ENCODE measurements around the gene ZNHIT3.
"Not testable (repeated sequence)": the region's sequence is repeated elsewhere in the genome, so short reads cannot be mapped to it uniquely, and the experiment has no call there.

ZNHIT3 gene

DNA sequence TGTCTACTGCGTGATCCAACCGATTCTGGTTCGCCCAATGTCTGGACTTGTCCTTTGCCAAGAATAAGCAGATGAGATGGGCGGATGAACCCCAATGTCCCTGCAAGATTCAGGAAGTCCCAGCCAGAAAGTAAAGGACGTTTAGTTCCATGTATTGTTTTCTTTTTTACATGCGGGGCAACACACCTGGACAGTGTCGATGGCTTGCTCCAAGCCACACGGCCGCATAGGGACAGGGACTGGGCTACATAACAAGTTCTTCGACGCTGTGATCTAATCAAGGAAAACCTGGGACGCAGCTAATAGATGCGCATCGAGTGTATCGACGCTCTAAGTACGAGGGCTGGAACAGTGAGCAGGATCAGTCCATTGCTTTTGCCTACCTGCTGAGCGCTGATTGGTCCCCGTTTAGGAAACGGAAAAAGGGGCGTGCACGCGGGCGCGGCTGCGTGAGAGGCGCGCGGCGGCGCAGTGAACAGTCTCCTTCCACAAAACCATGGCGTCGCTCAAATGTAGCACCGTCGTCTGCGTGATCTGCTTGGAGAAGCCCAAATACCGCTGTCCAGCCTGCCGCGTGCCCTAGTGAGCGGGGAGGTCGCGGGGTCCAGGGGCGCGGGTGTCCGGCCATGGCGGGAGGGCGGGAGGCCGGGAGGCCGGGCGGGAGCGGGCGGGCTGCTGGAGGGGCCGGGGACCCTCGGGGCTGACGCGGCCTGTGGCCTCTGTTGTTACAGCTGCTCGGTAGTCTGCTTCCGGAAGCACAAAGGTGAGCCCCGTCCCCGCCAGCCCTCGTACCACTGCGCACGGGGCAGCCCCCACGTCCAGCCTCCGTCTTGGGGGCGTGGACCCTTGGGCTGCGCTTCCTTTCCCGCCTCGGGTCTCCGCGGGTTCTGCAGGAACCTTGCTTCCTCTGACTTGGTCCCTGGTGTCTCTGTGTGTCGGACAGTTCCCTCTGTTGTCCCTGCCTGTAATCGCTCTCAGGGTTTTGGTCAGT lies at the start of gene ZNHIT3:
Gene ZNHIT3, plus strand, starts transcription at position 478 of the 991 bp plus-strand sequence. Its CDS starts 19 bp downstream, at position 497.
- Histone ChIP-seq H3K36me3 (replicated peaks) (no peaks in the 10 kb centered on the region; the same call in none of the 2 replicates), H3K4me3 (peak within 1 kb of the TSS; percentile 66), H3K27me3 (ENCODE audit: low read depth) (peaks cover 6% of the 10 kb centered on the region), H3K9me3 (no peaks in the 10 kb centered on the region), H3K4me1 (peaks cover 6% of the 10 kb centered on the region)
- peak; percentile 93 for DNase-seq (ENCODE audit: low spot score in 2 of 2)
- in situ Hi-C loops (cut with MboI; ENCODE audit: low sequenced_read_pairs) = loop anchor here (10.0 to 25.0 kb wide), 2 partner anchors 299 to 512 kb away; partner anchors contain the start of genes CCL3L1, CCL3L3 and TBC1D3B

DNA sequence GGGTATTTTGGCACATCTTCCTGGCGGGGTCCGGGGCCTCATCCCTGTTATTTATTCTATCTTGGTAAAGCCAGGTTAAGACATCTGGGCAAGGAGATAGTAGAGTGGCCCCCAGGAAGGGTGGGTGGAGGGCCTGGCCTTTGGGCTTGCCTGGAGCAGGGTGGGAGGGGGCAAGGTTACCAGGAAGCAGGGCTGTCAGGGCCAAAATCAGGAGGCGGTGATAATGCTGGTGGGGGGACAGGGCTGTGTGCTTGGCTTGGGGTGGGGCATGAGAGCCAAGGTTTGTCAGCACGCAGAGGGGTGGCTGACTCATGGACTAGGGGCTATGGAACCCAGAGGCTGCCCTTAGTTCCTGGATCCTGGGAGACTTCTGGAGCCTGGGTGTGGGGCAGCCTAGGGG lies 44.7 kb upstream of the ZNHIT3 start:
- H3K9me3 ChIP-seq; H3K27me3 ChIP-seq (ENCODE audit: low read depth); in situ Hi-C loops (cut with MboI; ENCODE audit: low sequenced_read_pairs); H3K4me1 ChIP-seq; H3K36me3 ChIP-seq (replicated peaks); H3K4me3 ChIP-seq; DNase-seq (ENCODE audit: low spot score in 2 of 2): not testable (repeated sequence)

DNA sequence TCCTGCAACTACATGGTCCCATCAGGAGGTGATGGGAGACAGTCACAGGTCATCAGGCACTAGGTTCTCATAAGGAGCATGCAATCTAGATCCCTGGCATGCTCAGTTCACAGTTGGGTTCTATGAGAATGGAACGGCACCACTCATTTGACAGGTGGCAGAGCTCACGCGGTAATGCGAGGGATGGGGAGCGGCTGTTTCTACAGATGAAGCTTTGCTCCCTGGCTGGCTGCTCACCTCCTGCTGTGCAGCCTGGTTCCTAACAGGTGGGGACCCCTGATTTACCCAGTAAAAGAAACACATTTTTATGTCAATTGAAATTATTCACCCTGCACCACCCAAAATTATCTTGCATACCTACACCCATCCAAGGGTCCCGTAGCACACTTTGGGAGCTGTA lies 42.7 kb upstream of the ZNHIT3 start:
- in situ Hi-C loops (cut with MboI; ENCODE audit: low sequenced_read_pairs) = no loop called here
- Histone ChIP-seq H3K4me3 (no peak overlapping the region), H3K27me3 (ENCODE audit: low read depth) (0 out of 2 replicates have a peak, but pooled peaks cover 3% of the 10 kb centered on the region), H3K9me3 (no peaks in the 10 kb centered on the region), H3K4me1 (no peaks in the 10 kb centered on the region), H3K36me3 (replicated peaks) (no peaks in the 10 kb centered on the region)
- no peak for DNase-seq (ENCODE audit: low spot score in 2 of 2)

DNA sequence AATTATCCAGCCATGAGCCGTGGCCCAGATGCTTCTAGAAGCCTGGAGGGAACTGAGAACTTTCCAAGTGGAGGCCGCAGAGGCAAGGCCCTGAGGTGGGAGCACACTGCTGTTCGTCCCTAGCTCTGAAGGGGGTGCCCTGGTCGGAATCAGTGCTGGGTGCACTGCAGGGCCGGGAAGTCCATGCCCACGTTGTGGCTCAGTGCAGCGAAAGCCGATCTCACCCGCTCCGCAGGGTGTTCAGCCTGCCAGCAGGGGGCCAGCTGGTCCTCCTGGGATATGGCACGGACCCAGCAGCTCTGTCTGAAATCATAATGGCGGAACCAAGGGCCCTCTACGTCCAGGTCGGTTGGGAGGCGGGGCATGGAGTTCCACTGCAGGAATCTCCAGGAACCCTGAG lies 36.5 kb upstream of the ZNHIT3 start:
- H3K36me3 ChIP-seq (replicated peaks); H3K4me1 ChIP-seq; in situ Hi-C loops (cut with MboI; ENCODE audit: low sequenced_read_pairs); H3K9me3 ChIP-seq; H3K4me3 ChIP-seq; H3K27me3 ChIP-seq (ENCODE audit: low read depth); DNase-seq (ENCODE audit: low spot score in 2 of 2): not testable (repeated sequence)

DNA sequence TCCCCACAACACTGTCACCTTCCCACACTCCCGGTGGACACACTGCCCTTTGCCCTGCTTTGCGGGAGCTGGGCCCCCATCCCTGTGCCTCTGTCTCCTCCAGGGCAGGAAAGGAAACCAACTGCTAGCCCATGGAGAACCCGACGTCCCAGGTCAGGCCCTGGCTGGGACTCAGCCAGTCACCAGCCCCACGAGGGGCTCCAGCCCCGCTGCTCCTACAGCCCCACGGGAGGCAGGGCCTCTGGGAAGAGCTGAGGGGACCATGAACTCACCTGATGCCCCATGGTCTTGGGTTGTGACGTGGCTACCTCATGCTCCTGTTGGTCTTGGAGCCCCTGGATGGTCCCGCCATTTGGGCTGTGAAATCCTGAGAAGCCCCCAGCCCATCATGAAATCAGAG lies 33.6 kb upstream of the ZNHIT3 start:
- H3K4me3 ChIP-seq; H3K27me3 ChIP-seq (ENCODE audit: low read depth); H3K9me3 ChIP-seq; in situ Hi-C loops (cut with MboI; ENCODE audit: low sequenced_read_pairs); DNase-seq (ENCODE audit: low spot score in 2 of 2); H3K4me1 ChIP-seq; H3K36me3 ChIP-seq (replicated peaks): not testable (repeated sequence)

DNA sequence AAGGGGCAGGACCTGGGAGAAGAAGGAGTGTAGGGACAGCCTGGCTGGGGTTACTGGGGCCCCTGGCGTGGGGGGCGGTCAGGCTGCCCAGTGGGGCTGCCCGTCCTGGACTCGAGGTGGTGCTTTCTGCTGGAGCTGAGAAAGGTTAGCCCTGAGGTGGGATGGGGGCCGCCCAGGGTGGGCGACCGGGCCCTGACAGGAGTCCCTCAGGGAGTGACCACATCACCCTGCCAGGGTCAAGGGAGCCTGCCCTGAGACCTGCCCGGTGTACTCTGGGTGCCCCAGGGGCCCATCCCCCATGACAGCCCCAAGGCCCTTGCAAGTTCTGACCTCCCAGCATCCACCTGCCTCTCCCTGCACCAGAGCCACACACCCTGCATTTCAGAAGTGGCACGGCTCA lies 28.8 kb upstream of the ZNHIT3 start:
- H3K4me1 ChIP-seq; in situ Hi-C loops (cut with MboI; ENCODE audit: low sequenced_read_pairs); H3K4me3 ChIP-seq; H3K27me3 ChIP-seq (ENCODE audit: low read depth); H3K36me3 ChIP-seq (replicated peaks); H3K9me3 ChIP-seq; DNase-seq (ENCODE audit: low spot score in 2 of 2): not testable (repeated sequence)

DNA sequence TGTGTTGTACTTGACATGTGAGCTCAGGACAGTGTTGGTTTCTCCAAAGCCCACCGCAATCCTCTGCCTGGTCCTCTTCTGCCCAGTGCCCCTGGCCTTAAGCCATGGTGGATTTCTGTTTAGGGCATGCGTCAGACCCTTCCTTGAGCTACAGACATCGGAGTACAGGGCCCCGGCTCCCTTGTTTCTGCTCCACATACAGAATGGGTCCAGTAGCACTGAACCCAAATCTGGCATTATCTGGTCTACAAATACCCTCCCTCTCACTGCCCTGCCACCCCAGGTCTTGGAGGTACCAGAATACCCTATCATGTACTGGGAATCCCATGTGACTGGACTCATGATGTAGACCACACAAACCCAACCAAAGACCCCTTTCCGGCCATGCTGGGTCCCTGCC lies 27.4 kb upstream of the ZNHIT3 start:
- no peak for DNase-seq (ENCODE audit: low spot score in 2 of 2)
- Histone ChIP-seq H3K4me3 (no peak overlapping the region), H3K9me3 (no peaks in the 10 kb centered on the region), H3K27me3 (ENCODE audit: low read depth) (no peaks in the 10 kb centered on the region; the same call in 1 of the 2 replicates), H3K36me3 (replicated peaks) (no peaks in the 10 kb centered on the region), H3K4me1 (no peaks in the 10 kb centered on the region)
- in situ Hi-C loops (cut with MboI; ENCODE audit: low sequenced_read_pairs) = no loop called here

DNA sequence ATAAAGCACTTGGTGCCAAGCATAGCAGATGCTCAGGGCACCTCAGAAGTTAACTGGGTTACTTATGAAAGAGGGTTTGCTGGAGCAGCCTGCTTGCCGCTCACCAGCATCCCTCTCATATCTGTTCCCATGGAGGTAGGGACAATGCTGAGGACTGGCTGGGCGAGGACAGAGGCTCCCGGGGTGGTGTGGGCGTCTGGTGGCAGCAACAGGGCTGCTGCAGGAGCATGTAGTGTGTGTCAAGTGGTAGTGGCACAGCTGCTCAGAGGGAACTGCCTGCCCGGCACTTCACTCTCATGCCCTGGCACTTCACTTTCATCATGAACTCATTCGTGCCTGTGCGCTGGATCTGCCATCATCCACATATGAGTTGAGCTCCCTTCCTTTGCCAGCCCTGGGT lies 26.9 kb upstream of the ZNHIT3 start:
- no peaks in the 10 kb centered on the region for H3K9me3 ChIP-seq
- H3K36me3 ChIP-seq (replicated peaks) = no peaks in the 10 kb centered on the region
- in situ Hi-C loops (cut with MboI; ENCODE audit: low sequenced_read_pairs) = no loop called here
- no peak for DNase-seq (ENCODE audit: low spot score in 2 of 2)
- no peaks in the 10 kb centered on the region for H3K4me1 ChIP-seq
- H3K27me3 ChIP-seq (ENCODE audit: low read depth) = no peaks in the 10 kb centered on the region; the same call in 1 of the 2 replicates
- H3K4me3 ChIP-seq = no peak overlapping the region

DNA sequence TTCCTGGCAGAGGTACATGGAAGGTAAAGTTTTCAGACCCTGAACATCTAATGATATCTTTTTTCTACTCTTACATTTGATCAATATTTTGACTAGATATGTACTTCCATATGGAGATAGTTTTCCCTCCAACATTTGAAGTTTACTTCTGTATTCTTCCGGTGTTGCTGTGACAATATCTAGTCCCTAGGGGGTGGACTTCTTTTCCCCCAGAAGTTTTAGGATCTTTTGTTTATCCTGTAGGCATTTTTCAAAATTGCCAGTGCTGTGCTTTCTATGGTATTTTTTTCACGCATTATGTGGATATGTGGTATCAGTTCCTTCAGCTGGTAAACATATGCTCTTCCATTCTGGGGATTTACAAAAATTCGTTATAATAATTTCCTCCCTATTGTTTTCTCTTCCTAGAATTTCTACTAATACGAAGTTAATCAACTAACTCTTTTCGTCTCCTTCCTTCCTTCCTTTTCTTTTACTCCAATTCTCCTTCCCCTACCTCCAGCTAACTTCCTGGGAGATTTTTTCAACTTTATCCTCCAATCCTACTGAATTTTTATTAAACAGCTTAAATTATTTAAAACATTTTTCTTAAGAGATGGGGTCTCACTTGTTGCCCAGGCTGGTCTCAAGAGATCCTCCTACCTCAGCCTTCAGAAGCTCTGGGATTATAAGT lies 26.1 kb upstream of the ZNHIT3 start:
- no peaks in the 10 kb centered on the region for H3K9me3 ChIP-seq
- no peaks in the 10 kb centered on the region for H3K4me1 ChIP-seq
- H3K36me3 ChIP-seq (replicated peaks) = no peaks in the 10 kb centered on the region
- no peak for DNase-seq (ENCODE audit: low spot score in 2 of 2)
- no peaks in the 10 kb centered on the region; the same call in 1 of the 2 replicates for H3K27me3 ChIP-seq (ENCODE audit: low read depth)
- in situ Hi-C loops (cut with MboI; ENCODE audit: low sequenced_read_pairs) = no loop called here
- H3K4me3 ChIP-seq = no peak overlapping the region

DNA sequence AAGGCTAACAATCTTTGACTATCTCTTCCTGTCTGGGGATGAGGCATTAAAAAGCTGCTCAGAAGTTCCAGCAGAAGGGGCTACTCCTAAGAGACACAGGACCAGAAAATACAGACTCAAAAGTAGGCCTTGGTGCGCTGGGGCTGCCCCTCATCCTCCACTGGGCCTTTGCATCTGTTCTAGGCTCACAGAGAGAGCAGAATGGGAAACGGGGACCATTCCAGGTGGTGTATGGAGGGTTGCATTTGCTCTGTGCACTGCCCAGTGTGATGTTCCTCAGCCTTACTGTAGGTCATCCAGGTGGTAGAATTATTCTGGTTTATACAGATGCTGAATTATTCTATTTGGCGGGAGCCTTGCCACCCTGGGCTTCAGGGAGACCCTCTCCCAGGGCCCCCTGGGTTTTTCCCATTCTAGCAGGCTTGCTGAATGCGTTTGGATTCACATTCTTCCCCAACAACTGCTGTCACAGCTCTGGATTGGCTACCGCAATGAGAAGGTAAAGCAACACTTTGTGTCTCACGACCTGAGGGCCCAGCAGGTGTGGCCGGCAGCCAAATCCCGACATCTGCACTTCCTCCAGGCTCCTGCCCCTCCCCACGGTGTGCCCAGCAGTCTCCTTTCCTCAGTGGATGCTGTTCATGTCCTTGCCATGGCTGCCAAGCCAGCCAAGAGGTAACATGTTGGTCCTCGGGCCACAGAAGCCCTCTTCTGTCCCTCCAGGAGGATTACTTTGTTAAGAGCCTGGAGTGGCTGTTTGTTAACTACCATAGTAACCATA lies 25.0 kb upstream of the ZNHIT3 start:
- no peaks in the 10 kb centered on the region for H3K4me1 ChIP-seq
- no peak for DNase-seq (ENCODE audit: low spot score in 2 of 2)
- in situ Hi-C loops (cut with MboI; ENCODE audit: low sequenced_read_pairs) = no loop called here
- no peak overlapping the region for H3K4me3 ChIP-seq
- no peaks in the 10 kb centered on the region; the same call in 1 of the 2 replicates for H3K27me3 ChIP-seq (ENCODE audit: low read depth)
- H3K9me3 ChIP-seq = no peaks in the 10 kb centered on the region
- H3K36me3 ChIP-seq (replicated peaks) = no peaks in the 10 kb centered on the region

DNA sequence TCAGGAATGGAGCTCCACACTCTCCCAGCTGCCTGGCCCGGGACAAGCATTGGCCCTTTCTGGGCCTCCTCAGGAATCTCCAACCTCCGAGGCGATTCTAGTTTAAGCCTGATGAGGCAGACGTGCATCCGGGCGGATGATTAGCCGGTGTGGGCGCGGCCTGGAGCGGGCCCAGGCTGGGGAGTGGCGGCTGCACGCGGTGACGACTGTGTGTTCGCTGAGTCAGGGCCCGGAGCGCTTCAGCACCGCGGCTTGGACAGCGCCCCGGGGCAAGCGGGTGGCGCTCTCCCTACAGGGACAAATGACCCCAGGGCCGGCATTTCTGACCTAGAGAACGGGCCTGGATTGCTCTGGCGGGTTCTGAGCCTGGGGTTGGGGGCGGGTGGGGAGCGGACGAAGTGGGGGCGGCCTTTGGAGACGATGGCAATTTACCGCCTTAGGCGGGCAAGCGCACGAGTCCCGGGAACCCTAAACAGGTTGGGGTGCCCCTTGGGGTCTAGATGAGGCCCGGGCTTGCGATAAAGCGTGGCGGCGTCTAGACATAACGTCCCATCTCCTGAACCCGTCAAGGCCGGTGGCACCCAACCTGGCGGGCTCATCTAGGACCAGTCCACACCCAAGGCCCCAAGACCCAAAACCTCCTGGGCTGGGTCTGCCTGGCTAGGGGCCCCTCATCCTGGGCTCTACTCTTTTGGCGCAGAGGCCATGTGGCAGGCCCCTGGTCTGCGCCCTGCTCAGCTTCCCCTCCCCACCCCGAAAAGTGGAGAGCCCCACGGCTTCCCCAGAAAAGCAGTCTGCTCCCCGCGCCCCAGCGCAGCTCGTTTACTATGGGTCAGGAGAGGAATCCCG lies 22.3 kb upstream of the ZNHIT3 start:
- DNase-seq (ENCODE audit: low spot score in 2 of 2) = peak; percentile 55 to 83
- Histone ChIP-seq H3K9me3 (no peaks in the 10 kb centered on the region), H3K36me3 (replicated peaks) (no peaks in the 10 kb centered on the region), H3K4me1 (no peaks in the 10 kb centered on the region), H3K4me3 (no peak overlapping the region), H3K27me3 (ENCODE audit: low read depth) (peaks cover 8% of the 10 kb centered on the region)
- in situ Hi-C loops (cut with MboI; ENCODE audit: low sequenced_read_pairs) = no loop called here

DNA sequence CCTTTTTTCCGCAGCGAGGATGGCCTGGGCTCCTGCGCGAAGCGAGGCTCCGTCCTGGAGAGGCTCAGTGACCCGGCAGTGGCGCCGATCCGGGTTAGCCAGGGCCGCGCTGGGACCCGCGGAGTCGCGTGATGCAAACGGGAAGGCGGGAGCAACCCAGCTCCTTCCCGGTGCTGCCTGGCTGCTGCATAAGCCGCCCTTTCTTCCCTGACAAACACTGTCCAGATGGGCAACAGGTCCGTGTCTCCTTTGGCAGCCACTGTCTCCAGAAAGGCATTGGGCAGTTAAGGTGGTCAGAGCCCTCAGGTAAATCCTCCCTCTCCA lies 21.8 kb upstream of the ZNHIT3 start:
- Histone ChIP-seq H3K9me3 (no peaks in the 10 kb centered on the region), H3K27me3 (ENCODE audit: low read depth) (peaks cover 13% of the 10 kb centered on the region), H3K4me3 (no peak overlapping the region), H3K4me1 (no peaks in the 10 kb centered on the region), H3K36me3 (replicated peaks) (no peaks in the 10 kb centered on the region)
- in situ Hi-C loops (cut with MboI; ENCODE audit: low sequenced_read_pairs) = no loop called here
- no peak for DNase-seq (ENCODE audit: low spot score in 2 of 2)

Measured in HAP-1 (cell line).